Activated naive CD4-positive, alpha-beta T cell treated with anti-CD3 and anti-CD28 coated beads, Interleukin-2, amount 50 U/mL, for 72 hours (primary cell): Measurements from ENCODE around the gene ABCC10. TPM values are rescaled to one million over a fixed set of nuclear protein-coding genes. Genes with fewer than 3 reads are reported as not detected.
A peak's percentile ranks its signal among the peaks of the same experiment; 100 is the strongest.

ENCODE experiments used
- ATAC-seq, 2 donors: fragments of 150-1000 bp; cut with Tn5 transposase; 2 replicates each; pipeline ENCODE4 v1.10.0; 2021; ENCODE audit warnings: mild to moderate bottlenecking in 2 of 2, moderate library complexity in 2 of 2
- DNase-seq, 2 donors: peaks; one replicate each; pipeline ENCODE4 v3.0.0; 2021 to 2022; ENCODE audit warnings: low spot score in 2 of 2
- H3K27ac Mint-ChIP-seq, 2 donors: one replicate each; pipeline ENCODE4 v1.8.0; 2022; ENCODE audit warnings: mild to moderate bottlenecking in 2 of 2, mixed read lengths in 2 of 2
- H3K36me3 Mint-ChIP-seq, 2 donors: one replicate each; pipeline ENCODE4 v1.8.0; 2022; ENCODE audit warnings: mixed read lengths in 2 of 2
- H3K9me3 Mint-ChIP-seq, 2 donors: one replicate each; pipeline ENCODE4 v1.8.0; 2022; ENCODE audit warnings: mixed read lengths in 2 of 2
- total RNA-seq, 2 donors: library from RNA; stranded (reverse); gene quantifications; one replicate each; pipeline ENCODE4 v1.2.3, GENCODE V29; 2022

Gene ABCC10
- total RNA-seq, 2 donors from 2014 or later = 30.2 to 46.2 TPM

DNA sequence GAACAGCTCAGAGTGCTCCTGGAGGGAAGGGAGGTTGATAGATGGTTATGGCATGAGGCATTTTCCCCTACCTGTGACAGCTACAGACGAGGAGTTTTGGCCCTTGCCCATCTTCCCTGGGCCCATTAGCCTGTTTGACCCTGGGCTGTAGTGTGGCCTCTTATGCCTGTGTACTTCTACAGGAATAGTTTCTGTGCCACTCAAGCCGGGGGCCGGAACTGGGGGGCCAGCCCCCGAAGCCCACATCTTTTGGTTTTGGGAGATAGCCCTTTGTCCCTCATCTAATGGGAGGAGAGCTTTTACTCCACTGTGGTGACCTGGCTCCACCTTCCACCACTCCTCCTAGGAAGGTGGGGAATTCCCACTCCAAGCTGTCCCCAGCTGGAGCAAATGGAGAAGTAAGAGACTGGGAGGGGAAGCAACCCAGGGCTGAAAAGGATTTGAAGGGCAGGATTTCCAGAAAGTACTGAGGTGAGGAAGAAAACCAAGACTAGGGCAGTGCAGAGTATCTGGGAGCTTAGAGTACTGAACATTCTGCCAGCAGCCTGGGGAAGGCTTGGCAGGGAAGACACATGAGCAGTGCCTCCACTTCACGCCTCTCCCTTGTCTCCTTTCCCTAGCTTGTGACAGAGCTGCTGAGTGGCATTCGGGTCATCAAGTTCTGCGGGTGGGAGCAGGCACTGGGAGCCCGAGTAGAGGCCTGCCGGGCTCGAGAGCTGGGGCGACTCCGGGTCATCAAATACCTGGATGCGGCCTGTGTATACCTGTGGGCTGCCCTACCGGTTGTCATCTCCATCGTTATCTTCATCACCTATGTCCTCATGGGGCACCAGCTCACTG is 6.9 kb downstream of the ABCC10 start:
- H3K9me3 Mint-ChIP-seq = no peaks in the 10 kb centered on the region
- peak overlapping the region; percentile 36 to 74 for H3K27ac Mint-ChIP-seq
- no peak for DNase-seq
- no peak for ATAC-seq
- H3K36me3 Mint-ChIP-seq = no peaks in the 10 kb centered on the region

DNA sequence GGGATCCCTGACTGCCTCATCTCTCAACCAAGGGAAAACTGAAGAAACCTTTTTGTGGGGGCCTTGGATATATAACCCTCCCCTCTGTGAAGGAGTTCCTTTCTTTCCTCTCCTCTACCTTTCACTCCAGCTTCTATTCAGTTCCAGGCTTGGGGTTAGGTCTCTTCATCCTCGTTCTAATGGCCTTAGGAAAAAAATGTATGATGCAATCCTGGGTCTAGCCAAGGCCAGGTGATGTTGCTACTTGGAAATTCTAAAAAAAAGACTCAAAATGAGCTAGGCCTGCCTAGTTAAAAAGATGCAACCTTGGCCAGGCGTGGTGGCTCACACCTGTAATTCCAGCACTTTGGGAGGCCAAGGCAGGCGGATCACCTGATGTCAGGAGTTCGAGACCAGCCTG is 7.6 kb downstream of the ABCC10 start:
- ATAC-seq = no peak
- H3K9me3 Mint-ChIP-seq = no peaks in the 10 kb centered on the region
- no peaks in the 10 kb centered on the region for H3K36me3 Mint-ChIP-seq
- no peak overlapping the region for H3K27ac Mint-ChIP-seq
- DNase-seq = no peak

DNA sequence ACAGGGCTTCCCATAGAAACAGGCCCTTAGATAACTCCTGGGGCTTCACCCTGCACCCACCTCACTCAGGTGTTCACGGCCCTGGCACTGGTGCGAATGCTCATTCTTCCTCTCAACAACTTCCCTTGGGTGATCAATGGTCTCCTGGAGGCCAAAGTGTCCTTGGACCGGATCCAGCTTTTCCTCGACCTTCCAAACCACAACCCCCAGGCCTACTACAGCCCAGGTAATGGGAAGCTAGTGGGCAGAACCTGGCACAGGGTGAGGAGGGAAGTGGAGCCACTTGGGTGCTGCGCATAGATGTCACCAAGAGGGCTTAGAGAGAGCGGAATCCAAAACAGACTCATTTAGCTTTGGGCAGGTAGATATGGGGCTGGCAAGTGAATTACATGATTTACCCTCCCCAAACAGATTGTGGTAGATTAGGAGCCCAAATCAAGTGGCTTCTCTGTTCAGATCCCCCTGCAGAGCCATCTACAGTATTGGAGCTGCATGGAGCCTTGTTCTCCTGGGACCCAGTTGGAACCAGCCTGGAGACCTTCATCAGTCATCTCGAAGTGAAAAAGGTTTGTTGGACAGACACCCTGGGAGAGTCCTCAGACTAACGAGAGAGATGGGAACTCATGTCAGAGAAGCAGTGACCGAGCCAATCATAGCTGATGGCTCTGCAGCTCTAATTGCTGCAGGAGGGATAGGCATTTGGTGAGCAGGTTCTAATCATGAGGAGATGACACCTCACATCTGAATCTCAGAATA is 8.5 kb downstream of the ABCC10 start:
- Mint-ChIP-seq H3K9me3 (no peaks in the 10 kb centered on the region), H3K36me3 (no peaks in the 10 kb centered on the region), H3K27ac (no peak overlapping the region)
- no peak for ATAC-seq
- no peak for DNase-seq

DNA sequence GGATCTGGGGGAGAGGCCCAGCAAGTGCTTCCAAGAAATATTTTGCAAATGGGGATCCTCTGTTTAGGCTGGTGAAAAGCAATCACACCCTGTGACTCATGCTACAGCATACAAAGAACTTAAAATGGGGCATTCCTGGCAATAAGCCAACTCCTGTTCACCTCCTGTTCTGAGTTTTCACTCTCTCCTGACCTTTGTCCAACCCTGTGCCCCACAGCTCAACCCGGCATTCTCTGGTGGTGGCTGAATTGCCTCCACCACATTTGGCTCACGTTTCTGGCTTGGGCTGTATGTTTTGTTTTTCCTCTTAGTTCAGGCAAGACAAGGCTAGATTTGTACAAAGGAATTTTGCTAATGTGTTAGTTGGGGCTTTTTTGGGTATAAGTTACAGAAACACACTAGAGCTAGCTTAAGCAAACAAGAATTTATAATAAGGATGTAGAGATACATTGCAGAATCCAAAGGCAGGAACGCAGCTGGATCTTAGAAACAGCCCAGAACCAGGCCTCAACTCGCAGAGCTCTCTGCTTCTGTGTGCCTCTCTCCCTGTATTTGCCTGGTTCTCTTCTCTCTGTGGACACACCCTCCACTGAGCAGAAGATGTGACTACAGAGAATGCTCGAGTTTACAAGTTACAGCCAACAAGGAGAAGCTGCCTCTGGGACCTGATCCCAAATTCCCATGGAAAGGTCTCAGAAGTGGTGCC is 9.4 kb downstream of the ABCC10 start:
- H3K9me3 Mint-ChIP-seq = no peaks in the 10 kb centered on the region
- ATAC-seq = peak in 1 of 2 donors; percentile 41
- H3K36me3 Mint-ChIP-seq = no peaks in the 10 kb centered on the region
- no peak overlapping the region for H3K27ac Mint-ChIP-seq
- DNase-seq = no peak

DNA sequence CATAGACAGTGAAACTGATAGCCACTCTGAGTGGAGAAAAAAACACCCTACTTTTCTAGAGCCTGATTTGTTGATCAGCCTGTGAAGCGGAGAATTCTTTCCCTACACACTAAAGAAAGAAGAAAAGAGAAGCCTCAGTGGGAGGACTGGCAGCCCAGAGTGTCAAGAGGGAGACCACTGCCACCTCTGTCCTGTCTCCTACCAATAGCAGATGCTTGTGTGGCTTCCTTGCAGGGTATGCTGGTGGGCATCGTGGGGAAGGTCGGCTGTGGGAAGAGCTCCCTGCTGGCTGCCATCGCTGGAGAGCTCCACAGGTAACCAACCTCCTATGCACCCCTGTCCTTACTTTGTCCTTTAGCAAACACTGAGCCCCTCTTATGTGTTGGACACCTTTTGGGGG is 10.4 kb downstream of the ABCC10 start:
- Mint-ChIP-seq H3K27ac (peak overlapping the region in 1 of 2 donors; percentile 4), H3K9me3 (no peaks in the 10 kb centered on the region), H3K36me3 (no peaks in the 10 kb centered on the region)
- ATAC-seq (no peak), DNase-seq (no peak)

DNA sequence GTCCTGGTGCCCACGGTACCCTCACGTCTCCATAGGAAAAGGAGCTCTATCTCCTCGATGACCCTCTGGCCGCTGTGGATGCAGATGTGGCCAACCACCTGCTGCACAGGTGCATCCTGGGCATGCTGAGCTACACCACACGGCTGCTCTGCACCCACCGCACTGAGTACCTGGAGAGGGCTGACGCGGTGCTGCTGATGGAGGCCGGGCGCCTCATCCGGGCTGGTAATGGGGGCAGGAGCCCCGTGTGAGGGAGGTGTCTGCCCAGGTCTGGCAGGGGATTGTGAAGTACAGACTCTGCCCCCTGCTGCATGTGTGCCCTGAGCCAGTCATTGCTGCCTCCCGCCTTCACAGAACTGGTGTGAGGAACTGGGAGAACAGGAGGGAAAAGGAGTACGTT is 15.6 kb downstream of the ABCC10 start:
- Mint-ChIP-seq H3K36me3 (no peaks in the 10 kb centered on the region), H3K27ac (peak overlapping the region in 1 of 2 donors; percentile 86), H3K9me3 (no peaks in the 10 kb centered on the region)
- ATAC-seq (no peak), DNase-seq (no peak)

DNA sequence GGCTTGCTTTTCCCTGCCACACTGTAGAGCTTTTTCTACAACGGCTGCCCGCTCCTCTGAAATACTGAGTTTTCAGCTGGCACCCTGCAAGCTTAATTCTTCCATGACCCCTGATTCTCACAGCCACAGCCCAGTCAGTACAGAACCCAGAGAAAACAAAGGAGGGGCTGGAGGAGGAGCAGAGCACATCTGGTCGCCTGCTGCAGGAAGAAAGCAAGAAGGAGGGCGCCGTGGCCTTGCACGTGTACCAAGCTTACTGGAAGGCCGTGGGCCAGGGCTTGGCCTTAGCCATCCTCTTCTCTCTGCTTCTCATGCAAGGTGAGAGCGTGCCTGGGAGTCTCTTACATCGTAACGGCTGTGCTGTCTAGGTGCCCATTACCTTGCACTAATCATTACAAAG is 16.7 kb downstream of the ABCC10 start:
- Mint-ChIP-seq H3K9me3 (no peaks in the 10 kb centered on the region), H3K27ac (no peak overlapping the region), H3K36me3 (no peaks in the 10 kb centered on the region)
- no peak for ATAC-seq
- no peak for DNase-seq

DNA sequence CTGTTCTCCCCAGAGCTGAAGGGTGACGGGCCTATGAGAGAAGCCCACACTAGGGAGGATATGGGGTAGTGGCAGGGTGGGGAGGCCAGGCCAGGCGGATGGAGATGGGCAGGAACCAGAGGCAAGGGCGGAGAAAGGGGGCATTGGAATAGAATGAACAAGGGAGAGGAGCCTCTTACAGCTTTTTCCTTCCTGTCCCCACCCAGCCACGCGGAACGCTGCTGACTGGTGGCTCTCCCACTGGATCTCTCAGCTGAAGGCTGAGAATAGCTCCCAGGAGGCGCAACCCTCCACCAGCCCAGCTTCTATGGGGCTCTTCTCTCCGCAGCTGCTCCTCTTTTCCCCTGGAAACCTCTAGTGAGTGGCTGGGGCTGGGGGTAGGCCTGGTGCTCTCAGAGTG is 17.2 kb downstream of the ABCC10 start:
- H3K27ac Mint-ChIP-seq = no peak overlapping the region
- H3K9me3 Mint-ChIP-seq = no peaks in the 10 kb centered on the region
- DNase-seq (no peak), ATAC-seq (no peak)
- H3K36me3 Mint-ChIP-seq = no peaks in the 10 kb centered on the region

DNA sequence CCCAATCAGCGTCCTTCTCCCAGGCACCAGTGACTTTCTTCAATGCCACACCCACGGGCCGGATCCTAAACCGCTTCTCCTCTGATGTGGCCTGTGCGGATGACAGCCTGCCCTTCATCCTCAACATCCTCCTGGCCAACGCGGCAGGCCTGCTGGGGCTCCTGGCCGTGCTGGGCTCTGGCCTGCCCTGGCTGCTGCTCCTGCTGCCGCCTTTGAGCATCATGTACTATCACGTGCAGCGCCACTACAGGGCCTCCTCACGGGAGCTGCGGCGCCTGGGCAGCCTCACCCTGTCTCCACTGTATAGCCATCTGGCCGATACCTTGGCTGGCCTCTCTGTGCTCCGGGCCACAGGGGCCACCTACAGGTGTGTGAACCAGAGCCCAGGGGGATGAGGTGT is 18.2 kb downstream of the ABCC10 start:
- no peaks in the 10 kb centered on the region for H3K9me3 Mint-ChIP-seq
- no peaks in the 10 kb centered on the region for H3K36me3 Mint-ChIP-seq
- peak overlapping the region; percentile 17 to 46 for H3K27ac Mint-ChIP-seq
- DNase-seq (no peak), ATAC-seq (no peak)

DNA sequence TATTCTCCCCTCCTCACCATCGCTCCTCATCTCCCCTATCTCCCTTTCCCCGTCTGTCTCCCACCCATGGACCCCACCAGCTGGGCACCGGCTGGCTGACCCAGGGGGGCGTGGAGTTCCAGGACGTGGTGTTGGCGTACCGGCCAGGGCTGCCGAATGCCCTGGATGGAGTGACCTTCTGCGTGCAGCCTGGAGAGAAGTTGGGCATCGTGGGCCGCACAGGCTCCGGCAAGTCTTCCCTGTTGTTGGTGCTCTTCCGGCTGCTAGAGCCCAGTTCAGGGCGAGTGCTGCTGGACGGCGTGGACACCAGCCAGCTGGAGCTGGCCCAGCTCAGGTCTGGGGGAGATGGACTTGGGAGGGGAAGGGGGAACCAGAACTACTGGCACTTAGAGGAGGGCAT is 20.3 kb downstream of the ABCC10 start:
- ATAC-seq (no peak), DNase-seq (no peak)
- no peaks in the 10 kb centered on the region for H3K36me3 Mint-ChIP-seq
- peak overlapping the region in 1 of 2 donors; percentile 34 for H3K27ac Mint-ChIP-seq
- no peaks in the 10 kb centered on the region for H3K9me3 Mint-ChIP-seq

DNA sequence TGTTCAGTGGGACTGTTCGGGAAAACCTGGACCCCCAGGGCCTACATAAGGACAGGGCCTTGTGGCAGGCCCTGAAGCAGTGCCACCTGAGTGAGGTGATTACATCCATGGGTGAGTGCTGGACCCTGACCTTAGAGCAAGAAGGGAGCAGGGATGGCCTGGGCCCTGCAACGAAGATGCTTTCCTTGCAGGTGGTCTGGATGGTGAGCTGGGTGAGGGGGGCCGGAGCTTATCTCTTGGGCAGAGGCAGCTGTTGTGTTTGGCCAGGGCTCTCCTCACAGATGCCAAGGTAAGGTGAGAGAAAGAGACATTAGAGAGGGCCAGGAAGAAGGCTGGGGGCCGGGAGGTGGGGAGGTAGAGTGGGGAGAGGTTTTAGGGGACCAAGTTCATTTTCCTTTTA is 21.6 kb downstream of the ABCC10 start:
- Mint-ChIP-seq H3K36me3 (no peaks in the 10 kb centered on the region), H3K27ac (peak overlapping the region; percentile 34 to 88), H3K9me3 (no peaks in the 10 kb centered on the region)
- no peak for ATAC-seq
- no peak for DNase-seq

DNA sequence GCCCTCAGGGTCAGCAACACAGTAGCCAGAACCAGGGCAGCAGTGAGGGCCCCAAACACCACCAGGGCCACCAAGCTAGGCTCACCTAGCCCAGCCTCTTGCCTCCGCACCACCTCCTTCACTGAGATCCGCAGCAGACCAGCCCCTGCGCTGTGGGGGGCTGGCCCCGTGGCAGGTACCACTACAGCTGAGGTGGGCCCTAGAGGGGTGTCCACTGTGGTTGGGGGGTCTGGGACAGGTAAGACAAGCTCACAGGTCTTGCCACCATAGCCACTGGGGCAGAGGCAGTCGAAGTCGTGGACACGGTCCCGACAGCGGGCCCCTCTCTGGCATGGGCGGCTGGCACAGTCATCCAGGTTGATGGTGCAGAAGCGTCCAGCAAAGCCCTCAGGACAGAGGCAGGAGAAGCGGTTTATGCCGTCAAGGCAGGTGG is 23.4 kb downstream of the ABCC10 start:
- no peak overlapping the region for H3K27ac Mint-ChIP-seq
- no peaks in the 10 kb centered on the region for H3K9me3 Mint-ChIP-seq
- no peak for ATAC-seq
- no peaks in the 10 kb centered on the region for H3K36me3 Mint-ChIP-seq
- no peak for DNase-seq

DNA sequence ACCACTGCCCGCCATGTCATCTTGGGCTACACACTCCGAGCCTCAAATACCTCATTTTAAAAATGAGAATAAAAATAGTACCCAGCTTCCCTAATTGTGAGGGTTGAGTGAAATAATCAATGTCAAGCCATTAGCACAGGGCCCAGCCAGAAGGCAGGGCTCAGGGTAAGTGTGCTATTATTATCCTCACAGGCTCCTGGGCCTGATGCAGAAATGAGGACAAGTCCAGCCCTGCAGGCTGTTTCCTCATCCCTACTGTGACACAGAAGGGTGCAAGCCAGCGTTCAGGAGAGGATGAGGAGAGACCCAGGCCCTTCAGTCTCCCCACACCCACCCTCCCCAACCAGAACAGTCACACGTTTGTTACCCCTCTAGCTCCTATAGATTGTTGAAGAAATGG is 24.0 kb downstream of the ABCC10 start:
- H3K27ac Mint-ChIP-seq = no peak overlapping the region
- ATAC-seq (no peak), DNase-seq (no peak)
- H3K36me3 Mint-ChIP-seq = no peaks in the 10 kb centered on the region
- no peaks in the 10 kb centered on the region for H3K9me3 Mint-ChIP-seq

DNA sequence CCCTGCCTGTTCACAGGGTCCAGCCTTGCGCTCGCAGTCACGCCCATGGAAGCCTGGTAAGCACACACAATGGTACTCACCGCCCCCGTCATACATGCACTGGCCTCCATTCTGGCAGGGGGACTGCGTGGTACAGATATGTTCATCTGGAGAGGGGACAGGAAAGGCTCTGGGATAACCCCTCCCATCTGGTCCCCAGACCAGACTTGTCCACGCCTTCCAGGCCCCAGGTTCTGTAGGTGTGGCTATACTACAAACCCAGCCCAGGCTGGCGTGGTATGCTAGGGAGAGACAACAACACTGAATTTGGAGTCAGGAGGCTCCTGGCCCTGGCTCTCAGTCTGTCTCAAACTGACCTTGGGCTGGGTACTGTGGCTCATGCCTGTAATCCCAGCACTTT is 24.6 kb downstream of the ABCC10 start:
- H3K27ac Mint-ChIP-seq = no peak overlapping the region
- DNase-seq = no peak
- ATAC-seq = no peak

DNA sequence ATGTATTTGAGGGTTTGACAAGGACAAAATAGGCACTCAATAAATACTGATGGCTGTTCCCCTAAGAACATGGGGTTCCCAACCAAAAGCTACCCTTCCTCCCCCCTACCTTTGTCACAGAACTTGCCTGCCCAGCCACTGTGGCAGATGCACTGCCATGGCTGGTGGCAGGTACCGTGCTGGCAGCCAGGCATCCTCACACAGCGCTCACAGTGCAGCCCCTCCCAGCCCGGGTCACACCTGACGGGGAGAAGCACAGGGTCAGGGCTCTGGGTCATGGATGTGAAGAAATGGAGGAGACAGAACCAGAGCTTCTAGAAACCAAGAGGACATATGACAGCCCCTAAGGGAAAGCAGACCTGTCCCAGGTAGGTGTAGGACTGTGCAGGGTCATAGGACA is 25.6 kb downstream of the ABCC10 start:
- peaks cover 0 to 6% of the 10 kb centered on the region in 2 donors for H3K36me3 Mint-ChIP-seq
- no peak for DNase-seq

More for the DNA sequence above, 24.6 kb downstream of the ABCC10 start:
- Mint-ChIP-seq H3K9me3 (peaks cover 0 to 3% of the 10 kb centered on the region in 2 donors), H3K36me3 (peaks cover 0 to 5% of the 10 kb centered on the region in 2 donors)

DNA sequence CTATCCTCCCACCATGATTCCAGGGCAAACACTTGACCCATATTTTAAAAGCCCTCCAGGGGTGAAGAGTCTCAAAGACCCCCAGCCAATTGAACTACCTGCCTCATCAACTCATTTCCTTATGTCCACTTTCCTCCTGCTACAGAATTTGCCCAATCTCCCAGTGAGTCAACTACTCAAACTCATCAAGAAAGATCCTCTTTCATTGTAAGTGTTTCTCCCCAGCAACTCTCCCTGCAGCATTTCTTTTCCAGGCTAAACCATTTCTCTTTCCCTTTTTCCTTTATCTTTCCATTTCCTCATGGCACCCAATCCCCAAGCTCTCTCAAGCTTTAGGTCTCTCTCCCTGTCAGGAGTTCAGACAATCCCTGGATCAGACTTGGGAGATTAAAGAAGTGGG is 26.5 kb downstream of the ABCC10 start:
- Mint-ChIP-seq H3K27ac (no peak overlapping the region), H3K36me3 (peaks cover 0 to 6% of the 10 kb centered on the region in 2 donors), H3K9me3 (peaks cover 0 to 4% of the 10 kb centered on the region in 2 donors)
- no peak for ATAC-seq
- no peak for DNase-seq

More for the DNA sequence above, 25.6 kb downstream of the ABCC10 start:
- Mint-ChIP-seq H3K27ac (no peak overlapping the region), H3K9me3 (peaks cover 0 to 4% of the 10 kb centered on the region in 2 donors)
- ATAC-seq = no peak

DNA sequence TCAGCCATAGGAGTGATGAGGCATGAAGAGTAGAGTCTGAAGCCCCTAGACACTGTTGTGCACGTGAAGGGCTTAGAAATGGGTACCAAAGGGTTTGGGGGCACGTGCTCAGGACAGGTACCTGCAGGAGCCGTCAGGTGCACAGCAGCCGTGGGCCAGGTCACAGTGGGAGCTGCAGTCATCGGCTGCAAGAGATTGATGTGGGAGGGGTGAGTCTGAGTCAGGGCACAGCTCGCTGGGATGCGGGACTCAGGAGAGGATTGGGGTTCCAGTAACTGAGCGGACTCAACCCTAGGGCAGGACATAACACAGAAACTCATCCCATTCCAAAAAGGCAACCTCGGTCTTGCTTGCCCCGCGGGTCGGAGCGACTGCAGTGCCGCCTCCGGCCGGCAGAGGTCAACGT is 27.0 kb downstream of the ABCC10 start:
- no peak overlapping the region for H3K27ac Mint-ChIP-seq
- DNase-seq (peak in 1 of 2 donors; percentile 83), ATAC-seq (peak; percentile 15 to 68)
- H3K36me3 Mint-ChIP-seq = peaks cover 0 to 6% of the 10 kb centered on the region in 2 donors
- peaks cover 0 to 4% of the 10 kb centered on the region in 2 donors for H3K9me3 Mint-ChIP-seq
